ENCODE data around the gene SORL1.

GRCh38 chr11:121667836-121668235 lies 215.7 kb downstream of the SORL1 start:
- TF ChIP-seq CTCF (conservative IDR thresholded peaks at IDR 0.05 in 1 of 2, IDR thresholded peaks at IDR 0.05 in 1 of 2; ENCODE audit: extremely low read depth in 1 of 2, insufficient read depth in 1 of 2, low read depth in 1 of 2, low read length in 2 of 2) (no peak), EZH2 (IDR thresholded peaks at IDR 0.05; ENCODE audit: borderline replicate concordance, low read length) (no peak)
